Activated naive CD8-positive, alpha-beta T cell treated with anti-CD3 and anti-CD28 coated beads for 36 hours (primary cell): ENCODE results near the gene TMF1. TPM values are rescaled to one million over a fixed set of nuclear protein-coding genes. Genes with fewer than 3 reads are reported as not detected.

Experiments used
- DNase-seq: peaks from one replicate; pipeline ENCODE4 v3.0.0; 2021
- H3K27ac Mint-ChIP-seq: one replicate; pipeline ENCODE4 v1.8.0; 2022; ENCODE audit warnings: mild to moderate bottlenecking, moderate library complexity, mixed read lengths
- H3K27me3 Mint-ChIP-seq: one replicate; pipeline ENCODE4 v1.8.0; 2022; ENCODE audit warnings: mild to moderate bottlenecking, mixed read lengths
- H3K36me3 Mint-ChIP-seq: one replicate; pipeline ENCODE4 v1.8.0; 2021; ENCODE audit warnings: mild to moderate bottlenecking, mixed read lengths
- H3K4me1 Mint-ChIP-seq: one replicate; pipeline ENCODE4 v1.8.0; 2021; ENCODE audit warnings: mixed read lengths
- H3K4me3 Mint-ChIP-seq: one replicate; pipeline ENCODE4 v1.8.0; 2022; ENCODE audit warnings: mild to moderate bottlenecking, moderate library complexity, mixed read lengths
- H3K9me3 Mint-ChIP-seq: one replicate; pipeline ENCODE4 v1.8.0; 2022; ENCODE audit warnings: mixed read lengths
- total RNA-seq, 2 experiments: library from RNA; stranded (reverse); gene quantifications; one replicate each; pipeline ENCODE4 v1.2.3, GENCODE V29; 2021

The TMF1 gene
- total RNA-seq, 2 experiments from 2014 or later = 28.8 to 30.5 TPM

GRCh38 chr3:69012100-69012799 is 39.9 kb downstream of the TMF1 start:
- H3K36me3 Mint-ChIP-seq = peaks cover 20% of the 10 kb centered on the region
- H3K4me3 Mint-ChIP-seq = peak overlapping the region; percentile 80
- no peaks in the 10 kb centered on the region for H3K9me3 Mint-ChIP-seq
- H3K27ac Mint-ChIP-seq = peak overlapping the region; percentile 74
- H3K27me3 Mint-ChIP-seq = no peaks in the 10 kb centered on the region
- DNase-seq = no peak
- peaks cover 29% of the 10 kb centered on the region for H3K4me1 Mint-ChIP-seq

GRCh38 chr3:69011096-69011730 is 40.9 kb downstream of the TMF1 start:
- no peak for DNase-seq
- Mint-ChIP-seq H3K9me3 (no peaks in the 10 kb centered on the region), H3K27ac (no peak overlapping the region), H3K4me3 (peak overlapping the region; percentile 20), H3K27me3 (no peaks in the 10 kb centered on the region), H3K4me1 (peaks cover 26% of the 10 kb centered on the region), H3K36me3 (peaks cover 14% of the 10 kb centered on the region)

GRCh38 chr3:69009559-69010410 is 42.3 kb downstream of the TMF1 start:
- peaks cover 17% of the 10 kb centered on the region for H3K4me1 Mint-ChIP-seq
- H3K36me3 Mint-ChIP-seq = peaks cover 7% of the 10 kb centered on the region
- H3K27me3 Mint-ChIP-seq = no peaks in the 10 kb centered on the region
- H3K27ac Mint-ChIP-seq = no peak overlapping the region
- DNase-seq = no peak
- H3K9me3 Mint-ChIP-seq = no peaks in the 10 kb centered on the region
- no peak overlapping the region for H3K4me3 Mint-ChIP-seq

GRCh38 chr3:69008980-69009379 is 43.2 kb downstream of the TMF1 start:
- peaks cover 8% of the 10 kb centered on the region for H3K36me3 Mint-ChIP-seq
- no peak overlapping the region for H3K27ac Mint-ChIP-seq
- DNase-seq = no peak
- no peak overlapping the region for H3K4me3 Mint-ChIP-seq
- no peaks in the 10 kb centered on the region for H3K9me3 Mint-ChIP-seq
- peaks cover 12% of the 10 kb centered on the region for H3K4me1 Mint-ChIP-seq
- H3K27me3 Mint-ChIP-seq = no peaks in the 10 kb centered on the region

GRCh38 chr3:69005791-69006482 is 46.2 kb downstream of the TMF1 start:
- no peak overlapping the region for H3K27ac Mint-ChIP-seq
- DNase-seq = no peak
- H3K4me3 Mint-ChIP-seq = no peak overlapping the region
- peaks cover 22% of the 10 kb centered on the region for H3K36me3 Mint-ChIP-seq
- H3K9me3 Mint-ChIP-seq = no peaks in the 10 kb centered on the region
- no peaks in the 10 kb centered on the region for H3K27me3 Mint-ChIP-seq
- peaks cover 2% of the 10 kb centered on the region for H3K4me1 Mint-ChIP-seq

- no peak overlapping the region for H3K27ac Mint-ChIP-seq
- peaks cover 22% of the 10 kb centered on the region for H3K36me3 Mint-ChIP-seq
- no peaks in the 10 kb centered on the region for H3K9me3 Mint-ChIP-seq
- H3K4me1 Mint-ChIP-seq = peaks cover 2% of the 10 kb centered on the region
- no peak overlapping the region for H3K4me3 Mint-ChIP-seq
- H3K27me3 Mint-ChIP-seq = no peaks in the 10 kb centered on the region
- DNase-seq = no peak
These were observed 46.9 kb downstream of the TMF1 start for GRCh38 chr3:69005071-69005790.

- Mint-ChIP-seq H3K27ac (no peak overlapping the region), H3K4me3 (no peak overlapping the region), H3K9me3 (no peaks in the 10 kb centered on the region), H3K4me1 (peaks cover 2% of the 10 kb centered on the region), H3K36me3 (peaks cover 22% of the 10 kb centered on the region), H3K27me3 (no peaks in the 10 kb centered on the region)
- DNase-seq = no peak
These were observed 48.0 kb downstream of the TMF1 start for GRCh38 chr3:69004138-69004537.

- H3K36me3 Mint-ChIP-seq = peaks cover 36% of the 10 kb centered on the region
- H3K4me3 Mint-ChIP-seq = no peak overlapping the region
- H3K4me1 Mint-ChIP-seq = no peaks in the 10 kb centered on the region
- no peak overlapping the region for H3K27ac Mint-ChIP-seq
- no peak for DNase-seq
- H3K27me3 Mint-ChIP-seq = no peaks in the 10 kb centered on the region
- H3K9me3 Mint-ChIP-seq = no peaks in the 10 kb centered on the region
These were observed 52.5 kb downstream of the TMF1 start for GRCh38 chr3:68999605-69000004.

GRCh38 chr3:68999158-68999557 is 53.0 kb downstream of the TMF1 start:
- no peak for DNase-seq
- H3K4me3 Mint-ChIP-seq = no peak overlapping the region
- H3K9me3 Mint-ChIP-seq = no peaks in the 10 kb centered on the region
- H3K4me1 Mint-ChIP-seq = no peaks in the 10 kb centered on the region
- H3K27me3 Mint-ChIP-seq = no peaks in the 10 kb centered on the region
- no peak overlapping the region for H3K27ac Mint-ChIP-seq
- peaks cover 37% of the 10 kb centered on the region for H3K36me3 Mint-ChIP-seq

- Mint-ChIP-seq H3K4me3 (no peak overlapping the region), H3K27ac (no peak overlapping the region), H3K4me1 (no peaks in the 10 kb centered on the region), H3K27me3 (no peaks in the 10 kb centered on the region), H3K9me3 (no peaks in the 10 kb centered on the region), H3K36me3 (peaks cover 41% of the 10 kb centered on the region)
- no peak for DNase-seq
These were observed 54.2 kb downstream of the TMF1 start for GRCh38 chr3:68997887-68998286.

GRCh38 chr3:68996356-68996995 is 55.7 kb downstream of the TMF1 start:
- Mint-ChIP-seq H3K4me1 (no peaks in the 10 kb centered on the region), H3K4me3 (no peak overlapping the region), H3K9me3 (no peaks in the 10 kb centered on the region), H3K27me3 (no peaks in the 10 kb centered on the region), H3K36me3 (peaks cover 46% of the 10 kb centered on the region), H3K27ac (no peak overlapping the region)
- DNase-seq = no peak

GRCh38 chr3:68988740-68989139 is 63.4 kb downstream of the TMF1 start:
- Mint-ChIP-seq H3K4me1 (no peaks in the 10 kb centered on the region), H3K27ac (no peak overlapping the region), H3K4me3 (no peak overlapping the region), H3K36me3 (peaks cover 47% of the 10 kb centered on the region), H3K27me3 (no peaks in the 10 kb centered on the region), H3K9me3 (no peaks in the 10 kb centered on the region)
- DNase-seq = no peak

GRCh38 chr3:68987322-68987721 is 64.8 kb downstream of the TMF1 start:
- Mint-ChIP-seq H3K4me3 (no peak overlapping the region), H3K27ac (no peak overlapping the region)

More at GRCh38 chr3:68987322-68987721, 64.8 kb downstream of the TMF1 start:
- DNase-seq = no peak
- no peaks in the 10 kb centered on the region for H3K27me3 Mint-ChIP-seq
- no peaks in the 10 kb centered on the region for H3K4me1 Mint-ChIP-seq
- H3K36me3 Mint-ChIP-seq = peaks cover 35% of the 10 kb centered on the region
- no peaks in the 10 kb centered on the region for H3K9me3 Mint-ChIP-seq
